ENCODE data around the gene ZMIZ1.

The ZMIZ1 gene

DNA sequence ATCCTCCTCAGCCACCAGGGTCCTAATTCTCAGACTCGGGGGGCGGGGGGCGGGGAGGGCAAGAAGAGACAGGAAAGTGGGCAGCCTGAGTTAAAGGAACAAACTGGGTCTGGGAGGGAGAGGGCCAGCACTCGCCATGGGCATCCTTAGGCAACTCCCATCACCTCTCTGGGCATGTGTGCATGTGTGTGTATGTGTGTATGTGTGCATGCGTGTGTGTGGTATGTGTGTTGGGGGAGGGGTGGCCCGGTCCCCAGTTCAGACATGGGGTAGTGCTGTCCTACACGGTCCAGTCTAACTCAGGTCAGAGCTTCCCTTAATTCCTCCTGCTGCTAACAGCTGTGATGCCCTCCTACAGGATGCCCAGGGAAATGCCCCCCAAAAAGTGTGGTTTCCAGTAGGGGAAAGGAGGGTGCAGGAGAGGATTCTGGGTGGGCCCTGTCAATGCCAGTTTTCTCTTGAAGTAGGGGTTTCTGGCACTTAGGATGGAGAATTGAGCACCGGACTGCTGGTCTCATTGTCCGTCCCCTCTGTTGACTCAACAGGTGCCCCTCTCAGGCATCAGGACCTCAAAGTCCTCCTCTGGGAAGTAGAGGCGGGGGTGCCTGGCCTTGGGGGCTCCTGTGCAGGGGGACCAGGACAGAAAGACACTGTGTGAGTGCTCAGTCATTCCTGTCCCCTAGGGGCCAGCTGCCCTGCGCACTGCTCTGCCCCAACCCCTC, 15.1 kb upstream of the ZMIZ1 start:
- DNase-seq: no peak

DNA sequence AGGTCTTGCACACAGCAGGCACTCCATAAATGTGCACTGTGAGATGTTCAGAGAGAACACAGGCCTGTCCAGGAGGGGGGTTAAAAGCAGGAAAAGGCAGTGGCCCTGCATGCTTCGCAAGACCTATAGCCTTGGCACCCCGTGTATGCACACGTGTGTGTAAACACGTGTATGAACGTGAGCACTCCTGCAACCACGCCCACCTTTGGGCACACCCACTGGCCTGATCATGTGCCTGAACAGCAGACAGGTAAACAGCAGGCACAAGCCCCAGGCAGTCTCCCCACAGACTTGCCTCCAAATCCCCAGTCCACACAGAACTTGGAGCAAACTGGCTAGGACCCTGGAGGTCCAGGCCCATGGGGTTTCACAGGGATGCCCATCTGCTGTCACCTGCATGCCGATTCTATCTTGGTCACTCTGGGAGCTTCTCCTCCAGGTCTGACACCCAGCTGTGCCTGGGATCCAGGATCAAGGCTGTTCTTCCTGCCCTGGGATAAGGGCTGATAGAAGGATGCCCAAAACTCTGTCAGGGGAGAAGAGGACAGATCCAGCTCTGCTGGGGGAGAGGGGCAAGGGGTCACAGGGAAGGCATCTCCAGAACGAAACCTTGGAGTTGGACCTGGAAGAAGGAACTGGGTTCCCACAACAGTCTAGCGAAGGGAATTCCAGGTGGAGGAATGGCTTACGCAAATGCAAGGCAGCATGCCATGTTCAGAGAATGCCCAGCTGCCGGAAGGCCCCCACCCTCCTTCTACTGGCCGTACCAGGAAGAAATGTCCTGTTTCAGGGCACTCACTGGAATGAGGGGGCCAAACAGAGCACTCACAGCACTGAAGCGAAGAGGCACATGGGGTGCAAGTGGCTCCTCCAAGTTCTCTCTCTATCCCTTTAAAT, 14.3 kb upstream of the ZMIZ1 start:
- no peak for DNase-seq

DNA sequence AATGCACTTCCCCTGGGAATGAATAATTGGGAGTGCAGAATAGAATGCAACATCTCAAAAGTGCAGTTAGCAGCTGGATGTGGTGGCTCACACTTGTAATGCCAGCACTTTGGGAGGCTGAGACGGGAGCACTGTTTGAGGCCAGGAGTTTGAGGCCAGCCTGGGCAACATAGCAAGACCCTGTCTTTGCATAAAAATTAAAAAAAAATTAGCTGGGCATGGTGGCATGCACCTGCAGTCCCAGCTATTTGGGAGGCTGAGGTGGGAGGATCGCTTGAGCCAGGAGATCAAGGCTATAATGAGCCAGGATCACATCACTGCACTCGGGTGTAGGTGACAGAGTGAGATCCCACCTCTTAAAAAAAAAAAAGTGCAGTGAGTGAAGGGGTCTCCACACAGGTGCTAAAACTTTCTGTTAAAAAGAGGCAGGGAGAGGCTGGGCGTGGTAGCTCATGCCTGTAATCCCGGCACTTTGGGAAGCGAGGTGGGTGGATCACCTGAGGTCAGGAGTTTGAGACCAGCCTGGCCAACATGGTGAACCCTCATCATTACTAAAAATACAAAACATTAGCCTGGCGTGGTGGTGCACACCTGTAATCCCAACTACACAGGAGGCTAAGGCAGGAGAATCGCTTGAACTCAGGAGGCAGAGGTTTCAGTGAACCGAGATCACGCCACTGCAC, 13.5 kb upstream of the ZMIZ1 start:
- DNase-seq: no peak

DNA sequence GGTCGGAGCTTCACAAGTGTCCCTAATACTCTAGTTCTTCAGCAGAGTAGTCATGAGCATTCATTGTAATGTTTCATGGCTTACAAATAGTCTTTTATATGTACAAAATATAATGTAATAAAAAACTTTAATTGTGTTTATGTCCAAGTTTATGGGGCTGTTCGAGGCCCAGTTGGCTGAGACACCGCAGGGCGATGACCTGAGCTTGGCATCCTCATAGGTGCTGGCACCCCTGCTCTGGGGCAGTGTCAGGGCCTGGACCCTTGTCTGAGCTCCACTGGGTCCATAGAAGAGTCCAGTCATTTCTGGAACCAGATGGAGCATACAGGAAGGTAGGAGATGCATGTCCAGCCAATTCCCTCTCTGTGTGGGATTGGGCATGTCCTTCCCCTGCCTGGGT, 12.9 kb upstream of the ZMIZ1 start:
- DNase-seq: no peak

DNA sequence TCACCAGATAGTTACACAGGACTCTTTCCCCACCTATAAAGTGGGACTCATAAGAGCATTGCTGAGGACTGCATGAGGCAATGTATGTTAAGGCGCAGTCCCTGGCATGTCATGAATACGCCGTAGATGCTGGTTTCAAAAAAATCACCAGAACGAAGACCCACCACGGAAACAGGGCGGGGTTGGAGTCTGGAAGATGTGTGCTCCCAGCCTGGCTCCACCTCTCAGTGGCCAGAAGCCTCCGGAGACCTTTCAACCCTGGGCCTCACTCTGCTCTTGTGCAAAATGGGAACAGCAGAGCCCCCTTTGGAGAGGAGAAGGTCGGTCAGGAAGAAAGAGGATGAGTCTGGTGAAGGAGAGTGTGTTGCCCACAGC, 12.4 kb upstream of the ZMIZ1 start:
- no peak for DNase-seq

DNA sequence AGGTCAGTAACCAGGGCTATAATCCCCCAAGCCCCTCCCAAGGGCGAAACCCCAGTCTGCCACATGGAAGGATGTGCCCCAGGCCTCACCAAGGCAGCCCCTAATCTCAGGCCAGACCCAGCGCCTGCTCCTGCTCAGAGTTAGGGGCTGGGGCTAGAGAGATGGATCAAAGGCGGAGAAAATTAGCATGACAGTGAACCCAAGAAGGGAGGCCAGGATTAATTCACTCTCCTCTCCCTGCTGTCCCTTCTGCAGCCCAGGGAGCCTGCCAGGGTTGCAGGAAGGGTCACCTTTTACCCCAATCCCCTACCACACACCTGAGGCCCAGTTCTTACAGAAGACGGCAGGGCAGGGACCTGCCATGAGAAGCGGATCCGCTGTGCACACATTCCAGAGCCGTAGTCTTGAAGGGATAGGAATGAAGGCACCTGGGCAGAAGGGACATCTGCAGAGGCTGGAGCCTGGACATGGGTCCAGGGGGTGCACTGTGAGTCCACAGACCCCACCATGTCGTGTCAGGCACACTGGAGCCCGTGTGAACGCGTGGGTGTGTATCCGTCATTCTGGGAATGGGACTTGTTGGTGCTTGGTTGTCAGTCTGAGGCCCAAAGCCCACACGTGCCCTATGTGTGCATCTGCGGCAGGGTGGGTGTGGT, 11.9 kb upstream of the ZMIZ1 start:
- no peak for DNase-seq

DNA sequence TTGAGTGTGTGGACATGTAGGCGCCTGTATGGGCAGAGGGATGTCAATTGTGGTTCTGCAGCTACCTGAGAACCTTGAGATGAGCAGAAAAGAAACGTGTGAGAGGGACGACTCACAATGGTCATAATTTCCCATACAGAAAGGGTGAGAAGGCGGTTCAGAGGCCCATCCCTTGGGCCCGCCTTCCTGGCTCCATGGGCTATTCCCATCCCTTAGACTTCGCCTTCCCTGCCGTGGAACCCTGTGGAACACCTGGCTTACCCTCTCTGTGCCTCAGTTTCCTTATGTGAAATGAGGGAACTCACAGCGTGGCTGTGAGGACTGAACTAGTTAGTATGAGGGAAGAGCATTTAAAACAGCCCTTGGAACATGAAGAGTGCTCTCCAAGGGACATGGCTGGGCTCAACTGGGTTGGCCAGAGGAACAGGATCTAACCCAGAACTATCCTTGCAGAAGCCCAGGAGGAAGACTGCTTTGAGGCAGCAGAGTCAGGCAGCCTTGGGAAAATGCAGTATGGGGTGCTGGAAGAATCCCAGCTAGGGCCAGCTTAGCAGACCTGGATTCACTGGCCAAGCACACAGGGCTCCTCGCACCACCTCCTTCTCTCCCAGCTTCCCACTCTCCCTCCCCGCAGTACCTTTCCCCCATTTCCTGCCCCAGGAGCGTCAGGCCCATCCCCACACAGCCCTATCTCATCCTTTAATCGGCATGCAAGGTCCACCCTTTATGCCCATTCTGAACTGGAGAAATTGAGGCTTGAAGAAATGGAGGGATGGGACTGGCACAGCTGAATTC, 11.1 kb upstream of the ZMIZ1 start:
- no peak for DNase-seq

DNA sequence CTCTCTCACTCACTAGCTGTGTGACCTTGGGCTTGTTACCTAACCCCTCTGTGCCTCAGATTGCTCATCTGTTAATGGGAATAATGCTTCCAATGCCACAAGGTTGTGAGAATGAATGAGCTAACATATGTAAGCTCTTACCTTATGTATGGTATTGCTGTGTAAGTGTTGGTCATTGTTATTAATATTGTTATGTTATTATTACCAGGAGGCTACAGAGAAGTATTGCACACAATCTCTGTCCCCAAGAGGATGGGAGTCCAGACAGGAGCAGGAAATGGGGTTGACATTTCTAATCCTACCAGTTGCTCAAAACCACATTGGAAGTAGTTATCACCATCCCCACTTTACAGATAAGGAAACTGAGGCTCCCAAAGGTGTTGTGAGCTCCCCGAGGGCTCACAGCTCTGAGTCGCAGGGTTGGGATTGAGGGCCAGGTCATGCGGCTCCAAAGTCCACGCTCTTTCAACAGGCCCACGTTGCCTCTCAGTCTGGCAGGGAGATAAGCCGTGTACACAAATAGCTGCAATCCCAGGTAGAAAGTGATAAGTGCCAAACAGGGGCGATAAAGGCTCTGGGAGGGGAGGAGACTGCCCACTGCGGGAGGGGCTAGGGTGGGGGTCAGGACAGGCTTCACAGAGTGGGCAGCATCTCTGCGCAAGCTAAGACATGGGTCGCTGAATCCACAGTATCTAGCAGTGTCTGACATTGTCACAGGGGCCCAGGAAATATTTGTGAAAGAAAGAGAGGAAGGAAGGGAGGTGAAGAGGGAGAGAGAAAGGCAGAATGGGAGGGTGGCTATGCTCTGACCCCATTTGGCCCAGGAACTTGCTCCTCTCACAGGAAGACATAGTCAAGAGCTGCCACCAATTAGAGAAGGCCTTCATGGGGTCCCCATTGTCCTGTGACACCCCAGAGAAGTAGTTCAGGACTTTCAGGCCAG, 9.6 kb upstream of the ZMIZ1 start:
- DNase-seq: no peak

DNA sequence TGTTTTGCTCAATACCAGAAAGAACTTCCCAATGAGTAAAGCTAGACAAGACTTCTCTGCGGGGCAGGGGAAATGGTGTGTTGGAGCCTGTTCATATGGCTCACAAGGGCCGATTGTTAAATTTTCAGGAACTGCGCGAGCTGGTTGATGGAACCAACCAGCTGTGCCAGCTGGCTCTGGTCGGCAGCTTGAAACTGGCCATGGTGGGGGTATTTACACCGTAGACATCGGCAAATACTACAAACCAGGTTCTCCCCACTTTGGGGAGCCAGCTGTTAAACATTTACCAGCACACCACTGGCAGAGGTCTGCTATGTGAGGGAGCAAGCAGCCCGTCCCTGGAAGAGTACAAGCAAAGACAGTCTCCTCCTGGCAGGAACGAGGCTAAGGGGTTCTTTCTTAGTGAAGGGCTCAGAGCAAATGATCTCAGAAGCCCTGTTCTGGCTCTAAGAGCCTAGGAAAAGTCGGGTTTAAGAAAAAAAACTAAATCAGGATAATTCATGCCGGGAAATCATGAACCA, 8.8 kb upstream of the ZMIZ1 start:
- DNase-seq: no peak

DNA sequence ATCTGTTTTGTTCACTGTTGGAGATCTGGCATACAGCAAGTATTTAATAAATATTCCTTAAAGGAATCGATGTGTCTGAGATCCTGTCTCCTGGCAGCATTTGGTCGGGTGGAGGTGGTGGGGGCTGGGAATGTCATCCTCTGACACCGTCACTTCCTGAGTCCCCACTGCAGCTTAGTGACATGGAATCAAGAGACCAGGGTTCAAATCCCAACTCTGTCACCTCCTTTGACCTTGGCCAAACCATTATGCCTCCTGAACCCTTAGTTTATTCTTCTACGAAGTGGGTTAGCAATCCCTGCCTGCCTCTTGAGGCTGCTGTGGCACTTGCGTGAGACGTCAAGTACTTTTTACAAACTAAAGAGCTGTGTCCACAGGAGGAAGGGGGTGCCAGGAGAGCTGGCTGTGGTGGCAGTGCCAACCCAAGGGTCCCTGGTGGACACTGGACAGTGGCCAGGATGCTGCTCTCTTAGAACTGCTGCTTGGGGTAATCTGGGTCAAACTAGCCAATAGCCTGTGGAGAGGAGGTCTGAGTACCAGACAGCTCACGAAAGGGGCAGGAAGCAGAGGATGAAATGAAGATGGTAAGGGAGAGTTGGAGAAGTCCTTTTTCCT, 8.0 kb upstream of the ZMIZ1 start:
- DNase-seq: no peak

DNA sequence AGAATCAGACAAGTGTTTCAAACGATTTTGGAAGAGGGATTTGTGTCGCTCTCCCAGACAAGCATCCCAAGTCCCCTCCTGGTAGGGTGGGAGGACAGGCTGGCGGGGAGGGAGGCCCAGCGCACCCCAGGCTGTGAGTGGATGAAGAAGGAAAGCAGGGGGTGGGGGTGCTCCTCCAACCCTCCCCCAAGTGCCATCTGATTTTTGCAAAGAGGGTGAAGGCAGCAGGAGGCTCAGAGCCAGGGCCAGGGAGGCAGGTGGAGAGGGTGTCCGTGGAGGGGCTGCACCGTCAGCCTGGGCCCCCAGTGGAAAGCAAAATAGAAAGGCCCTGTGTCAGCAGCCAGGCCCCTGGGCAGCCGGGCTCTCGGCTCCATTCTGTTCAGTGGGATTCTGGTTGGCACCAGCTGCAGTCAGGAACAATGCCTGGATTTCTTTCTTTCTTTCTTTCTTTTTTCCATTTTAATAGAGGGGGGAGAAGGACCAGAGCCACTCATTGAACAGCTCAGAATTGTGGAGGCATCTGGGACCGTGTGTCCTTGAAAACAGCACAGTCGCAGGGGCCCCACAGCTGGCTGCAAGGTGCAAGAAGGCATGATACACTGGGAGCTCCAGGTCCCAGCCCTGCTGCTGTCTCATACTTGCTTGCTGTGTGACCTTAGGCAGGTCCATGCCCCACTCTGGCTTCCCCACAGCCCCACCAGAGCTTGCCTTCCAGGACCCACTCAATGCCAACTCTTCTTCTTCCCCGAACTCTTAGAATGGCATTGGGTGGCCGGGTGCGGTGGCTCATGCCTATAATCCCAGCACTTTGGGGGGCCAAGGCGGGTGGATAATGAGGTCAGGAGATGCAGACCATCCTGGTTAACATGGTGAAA, 7.1 kb upstream of the ZMIZ1 start:
- DNase-seq: no peak

DNA sequence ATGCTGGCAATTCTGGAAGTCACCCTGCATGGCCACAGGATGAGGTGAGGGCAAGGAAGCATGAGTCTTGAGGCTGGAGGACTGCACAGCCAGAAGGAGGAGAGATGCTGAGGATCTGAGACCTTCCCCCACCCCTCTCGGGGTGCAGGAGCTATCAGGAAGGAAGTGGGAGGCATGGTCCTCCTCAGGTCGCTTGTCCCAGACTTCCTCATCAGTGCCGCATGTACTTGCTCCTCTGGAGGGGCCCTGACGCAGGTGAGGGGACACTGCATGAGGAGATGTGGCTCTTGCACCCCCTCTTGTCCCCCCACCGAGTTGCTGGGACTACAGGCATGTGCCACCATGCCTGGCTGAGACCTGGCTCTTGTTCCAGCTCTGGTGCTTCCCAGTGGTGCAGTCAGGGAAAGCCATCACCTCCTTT, 5.7 kb upstream of the ZMIZ1 start:
- DNase-seq: no peak

DNA sequence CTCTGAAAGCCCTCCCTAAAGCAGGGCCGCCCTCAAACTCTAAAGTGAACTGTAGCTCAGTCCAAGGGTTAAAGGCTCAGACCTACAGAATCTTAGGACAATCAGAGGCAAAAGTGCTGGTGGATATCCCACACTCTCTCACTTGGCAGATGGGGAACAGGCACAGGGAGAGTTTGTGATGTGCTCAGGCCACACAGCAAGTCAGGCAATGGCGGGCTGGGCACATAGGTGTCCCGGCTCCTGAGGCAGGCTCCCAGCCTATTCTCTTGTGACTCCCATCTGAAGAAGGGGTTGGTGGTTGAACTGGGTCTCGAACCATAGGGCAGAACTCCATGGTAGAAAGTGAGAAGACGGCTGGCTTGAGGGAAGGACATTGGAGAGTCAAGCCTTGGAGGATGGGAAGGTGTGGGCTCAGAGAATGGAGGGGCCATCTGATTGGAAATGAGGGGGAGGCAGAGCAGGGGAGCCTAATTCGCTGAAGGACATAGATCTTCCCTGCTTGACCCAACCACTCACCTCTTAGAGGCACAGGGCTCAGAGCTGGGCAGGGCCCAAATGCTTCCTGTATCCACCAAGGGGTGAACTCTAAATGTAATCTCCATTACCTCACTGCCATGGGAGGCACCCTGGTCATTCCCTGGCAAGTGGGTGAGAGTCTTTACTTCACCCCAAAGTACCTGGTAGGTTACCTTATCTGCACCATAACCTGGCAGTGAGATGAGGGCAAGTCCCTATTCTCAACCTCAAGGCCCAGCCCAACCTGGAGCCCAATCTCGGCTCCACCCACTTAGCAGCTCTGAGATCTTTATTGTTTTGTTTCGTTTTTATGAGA, 4.9 kb upstream of the ZMIZ1 start:
- no peak for DNase-seq

DNA sequence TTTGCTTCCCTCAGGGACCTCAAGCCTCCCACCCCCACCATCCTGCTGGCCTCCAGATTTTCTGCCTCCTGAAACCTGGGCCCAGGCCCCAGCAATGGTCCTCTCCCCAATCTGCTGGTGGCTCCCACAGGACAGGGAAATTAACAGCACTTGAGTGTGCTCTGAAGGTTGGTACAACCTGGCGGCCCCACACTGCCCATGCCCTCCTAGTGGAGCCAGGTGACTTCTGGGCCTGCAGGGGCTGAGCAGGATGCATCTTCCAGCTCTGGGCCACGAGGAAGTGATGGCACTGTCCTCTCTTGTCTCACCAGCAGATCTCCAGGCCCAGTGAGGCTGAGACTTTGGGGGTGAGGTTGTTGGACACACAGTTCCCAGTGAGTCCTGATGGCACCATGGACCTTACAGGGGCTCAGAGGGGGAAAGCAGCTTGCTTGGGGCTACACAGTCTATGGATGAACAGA, 3.6 kb upstream of the ZMIZ1 start:
- no peak for DNase-seq

DNA sequence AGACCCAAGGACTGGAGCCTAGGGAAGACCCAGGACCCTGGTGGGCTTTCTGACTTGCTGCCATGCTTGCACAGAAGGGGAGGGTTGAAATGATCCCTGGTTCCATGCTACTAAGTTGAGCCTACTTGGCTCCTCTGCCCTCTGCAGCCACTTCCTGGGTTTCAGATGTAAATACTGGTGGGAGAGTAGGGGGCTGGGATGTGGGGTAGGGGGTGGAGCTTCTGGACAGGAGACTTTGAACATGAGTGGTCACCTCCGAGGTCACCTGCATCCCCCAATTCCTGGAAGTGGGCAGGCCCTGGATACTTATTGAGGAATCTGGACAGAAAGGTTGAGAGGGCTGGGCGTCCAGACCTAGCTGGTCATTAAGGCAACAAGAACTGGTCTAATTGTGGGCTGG, 2.9 kb upstream of the ZMIZ1 start:
- no peak for DNase-seq

DNA sequence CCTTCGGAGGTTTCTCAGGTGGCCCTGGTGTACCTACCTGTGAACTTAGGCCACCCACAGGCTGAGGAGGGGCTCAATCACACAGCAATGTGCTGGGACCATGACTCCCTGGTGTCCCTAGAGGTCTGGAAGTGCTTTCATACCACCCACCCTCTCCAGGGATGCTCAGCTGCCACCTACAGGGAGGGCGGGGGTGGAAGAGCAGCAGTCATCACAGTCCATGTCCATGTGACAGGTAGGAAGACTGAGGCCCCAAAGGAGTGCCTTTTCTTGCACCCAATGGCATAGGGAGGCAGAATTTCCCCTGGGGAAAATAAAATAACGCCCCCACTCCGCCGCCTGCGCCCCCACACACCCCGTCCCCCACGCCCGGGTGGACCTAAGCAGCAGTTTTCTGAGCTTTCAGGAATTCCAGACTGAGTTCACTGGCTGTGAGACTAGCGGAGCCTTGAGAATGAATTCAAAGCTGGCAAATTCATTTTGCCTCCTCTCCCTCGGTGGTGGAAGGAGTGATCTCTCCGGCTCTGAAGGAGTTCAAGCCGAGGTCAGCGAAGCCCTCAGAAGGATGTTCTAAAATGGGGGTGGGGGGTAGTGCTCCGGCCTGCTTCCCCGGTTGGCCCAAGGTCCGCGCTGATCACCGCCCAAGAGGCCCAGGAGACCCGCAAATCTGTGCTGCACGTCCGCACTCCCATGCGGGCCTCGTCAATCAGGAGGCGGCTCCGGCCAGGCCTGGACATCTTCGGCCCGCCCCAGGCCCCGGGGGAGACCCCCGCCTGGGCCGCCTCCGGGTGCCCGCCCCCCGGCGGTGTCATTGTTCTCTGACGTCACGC, 2.1 kb upstream of the ZMIZ1 start:
- no peak for DNase-seq

Measured in stimulated activated CD4-positive, alpha-beta T cell treated with anti-CD3 and anti-CD28 coated beads, Interleukin-12 subunit alpha, Interleukin-12 subunit beta, amount 100 ng/mL, for 4 hours (primary cell).